ENCODE results near the gene DGKI.

The DGKI gene

GRCh38 chr7:137820677-137821420 lies 25.9 kb downstream of the DGKI start:
- H3K9me3 ChIP-seq (ENCODE audit: insufficient read depth, low read depth, low read length): no peaks in the 10 kb centered on the region
- no CpG with 5 or more reads among the region's 8 CpGs for WGBS (ENCODE audit: extremely low coverage, insufficient coverage, insufficient read length)
- no peak for DNase-seq
- no peaks in the 10 kb centered on the region for H3K79me2 ChIP-seq (ENCODE audit: control insufficient read depth, insufficient read depth, low read length, poor library complexity)
- H3K4me2 ChIP-seq (ENCODE audit: low read length): no peak overlapping the region
- H2BK5ac ChIP-seq (ENCODE audit: low read depth, low read length, poor library complexity): no peak overlapping the region
- H3K4ac ChIP-seq (ENCODE audit: low read depth, low read length): no peak overlapping the region
- H4K8ac ChIP-seq (ENCODE audit: low read depth, low read length): no peak overlapping the region
- no peaks in the 10 kb centered on the region for H3K4me1 ChIP-seq (ENCODE audit: control insufficient read depth in 1 of 2, insufficient read depth in 2 of 2, low read length in 2 of 2)
- no peaks in the 10 kb centered on the region for H3K27me3 ChIP-seq (ENCODE audit: insufficient read depth, low read length)
- no peak overlapping the region for H3K27ac ChIP-seq (ENCODE audit: low read depth, low read length)
- H2AK5ac ChIP-seq (ENCODE audit: low read length): no peak overlapping the region
- H3K18ac ChIP-seq (ENCODE audit: low read length): no peak overlapping the region
- H3K9ac ChIP-seq (ENCODE audit: low read length): no peak overlapping the region
- H3K4me3 ChIP-seq (ENCODE audit: low read depth, low read length): no peak overlapping the region
- no peak overlapping the region for H2AFZ ChIP-seq (ENCODE audit: insufficient read depth, low read length, poor library complexity)
- no peak overlapping the region for H4K12ac ChIP-seq (ENCODE audit: low read depth, low read length)
- no peak overlapping the region for H2BK120ac ChIP-seq (ENCODE audit: insufficient read depth, low read length, poor library complexity)
- no peak overlapping the region for H2BK12ac ChIP-seq (ENCODE audit: low read length)
- no peaks in the 10 kb centered on the region for H3K36me3 ChIP-seq (ENCODE audit: control insufficient read depth in 1 of 2, insufficient read depth in 2 of 2, low read length in 2 of 2)
- H3K79me1 ChIP-seq (ENCODE audit: low read length): no peaks in the 10 kb centered on the region
- no peak overlapping the region for H4K91ac ChIP-seq (ENCODE audit: low read depth, low read length)
- no peak overlapping the region for H3K14ac ChIP-seq (ENCODE audit: low read length)
- H3K23ac ChIP-seq (ENCODE audit: low read length): no peak overlapping the region

GRCh38 chr7:137820156-137820555 lies 26.6 kb downstream of the DGKI start:
- Histone ChIP-seq H3K4me2 (ENCODE audit: low read length) (no peak overlapping the region), H3K4me1 (ENCODE audit: control insufficient read depth in 1 of 2, insufficient read depth in 2 of 2, low read length in 2 of 2) (no peaks in the 10 kb centered on the region), H3K27ac (ENCODE audit: low read depth, low read length) (no peak overlapping the region), H2BK120ac (ENCODE audit: insufficient read depth, low read length, poor library complexity) (no peak overlapping the region), H3K79me1 (ENCODE audit: low read length) (no peaks in the 10 kb centered on the region), H3K27me3 (ENCODE audit: insufficient read depth, low read length) (no peaks in the 10 kb centered on the region), H3K18ac (ENCODE audit: low read length) (no peak overlapping the region), H3K9me3 (ENCODE audit: insufficient read depth, low read depth, low read length) (no peaks in the 10 kb centered on the region), H2AK5ac (ENCODE audit: low read length) (no peak overlapping the region), H2AFZ (ENCODE audit: insufficient read depth, low read length, poor library complexity) (no peak overlapping the region), H2BK5ac (ENCODE audit: low read depth, low read length, poor library complexity) (no peak overlapping the region), H3K36me3 (ENCODE audit: control insufficient read depth in 1 of 2, insufficient read depth in 2 of 2, low read length in 2 of 2) (no peaks in the 10 kb centered on the region), H3K14ac (ENCODE audit: low read length) (no peak overlapping the region), H3K4ac (ENCODE audit: low read depth, low read length) (no peak overlapping the region), H3K9ac (ENCODE audit: low read length) (no peak overlapping the region), H2BK12ac (ENCODE audit: low read length) (no peak overlapping the region), H4K12ac (ENCODE audit: low read depth, low read length) (no peak overlapping the region), H3K4me3 (ENCODE audit: low read depth, low read length) (no peak overlapping the region), H3K23ac (ENCODE audit: low read length) (no peak overlapping the region), H4K91ac (ENCODE audit: low read depth, low read length) (no peak overlapping the region), H3K79me2 (ENCODE audit: control insufficient read depth, insufficient read depth, low read length, poor library complexity) (no peaks in the 10 kb centered on the region), H4K8ac (ENCODE audit: low read depth, low read length) (no peak overlapping the region)
- no peak for DNase-seq
- no CpG with 5 or more reads among the region's 2 CpGs for WGBS (ENCODE audit: extremely low coverage, insufficient coverage, insufficient read length)

- H3K36me3 ChIP-seq (ENCODE audit: control insufficient read depth in 1 of 2, insufficient read depth in 2 of 2, low read length in 2 of 2): no peaks in the 10 kb centered on the region
- no peak overlapping the region for H3K4me3 ChIP-seq (ENCODE audit: low read depth, low read length)
- no peak overlapping the region for H3K4ac ChIP-seq (ENCODE audit: low read depth, low read length)
- H2BK12ac ChIP-seq (ENCODE audit: low read length): no peak overlapping the region
- no peak overlapping the region for H3K27ac ChIP-seq (ENCODE audit: low read depth, low read length)
- H2BK120ac ChIP-seq (ENCODE audit: insufficient read depth, low read length, poor library complexity): no peak overlapping the region
- no peak overlapping the region for H4K12ac ChIP-seq (ENCODE audit: low read depth, low read length)
- no peak overlapping the region for H2BK5ac ChIP-seq (ENCODE audit: low read depth, low read length, poor library complexity)
- no peaks in the 10 kb centered on the region for H3K79me1 ChIP-seq (ENCODE audit: low read length)
- H3K14ac ChIP-seq (ENCODE audit: low read length): no peak overlapping the region
- H4K91ac ChIP-seq (ENCODE audit: low read depth, low read length): no peak overlapping the region
- no peak overlapping the region for H3K23ac ChIP-seq (ENCODE audit: low read length)
- no peak overlapping the region for H3K18ac ChIP-seq (ENCODE audit: low read length)
- no peak overlapping the region for H4K8ac ChIP-seq (ENCODE audit: low read depth, low read length)
- no peak overlapping the region for H3K4me2 ChIP-seq (ENCODE audit: low read length)
- no peak for DNase-seq
- H2AK5ac ChIP-seq (ENCODE audit: low read length): no peak overlapping the region
- no CpG with 5 or more reads among the region's 2 CpGs for WGBS (ENCODE audit: extremely low coverage, insufficient coverage, insufficient read length)
- H3K79me2 ChIP-seq (ENCODE audit: control insufficient read depth, insufficient read depth, low read length, poor library complexity): no peaks in the 10 kb centered on the region
- no peak overlapping the region for H3K9ac ChIP-seq (ENCODE audit: low read length)
- no peaks in the 10 kb centered on the region for H3K4me1 ChIP-seq (ENCODE audit: control insufficient read depth in 1 of 2, insufficient read depth in 2 of 2, low read length in 2 of 2)
- H2AFZ ChIP-seq (ENCODE audit: insufficient read depth, low read length, poor library complexity): no peak overlapping the region
- H3K9me3 ChIP-seq (ENCODE audit: insufficient read depth, low read depth, low read length): no peaks in the 10 kb centered on the region
- no peaks in the 10 kb centered on the region for H3K27me3 ChIP-seq (ENCODE audit: insufficient read depth, low read length)
Observed at GRCh38 chr7:137818036-137818435, 28.7 kb downstream of the DGKI start.

GRCh38 chr7:137816696-137817320 lies 30.0 kb downstream of the DGKI start:
- no CpG with 5 or more reads among the region's 5 CpGs for WGBS (ENCODE audit: extremely low coverage, insufficient coverage, insufficient read length)
- no peak overlapping the region for H4K12ac ChIP-seq (ENCODE audit: low read depth, low read length)

More at GRCh38 chr7:137816696-137817320, 30.0 kb downstream of the DGKI start:
- Histone ChIP-seq H3K79me2 (ENCODE audit: control insufficient read depth, insufficient read depth, low read length, poor library complexity) (no peaks in the 10 kb centered on the region), H3K9me3 (ENCODE audit: insufficient read depth, low read depth, low read length) (no peaks in the 10 kb centered on the region), H3K9ac (ENCODE audit: low read length) (no peak overlapping the region), H3K23ac (ENCODE audit: low read length) (no peak overlapping the region), H3K14ac (ENCODE audit: low read length) (no peak overlapping the region), H3K79me1 (ENCODE audit: low read length) (no peaks in the 10 kb centered on the region), H3K27me3 (ENCODE audit: insufficient read depth, low read length) (no peaks in the 10 kb centered on the region), H2AK5ac (ENCODE audit: low read length) (no peak overlapping the region), H3K4me2 (ENCODE audit: low read length) (no peak overlapping the region), H3K4ac (ENCODE audit: low read depth, low read length) (no peak overlapping the region), H2AFZ (ENCODE audit: insufficient read depth, low read length, poor library complexity) (no peak overlapping the region), H2BK12ac (ENCODE audit: low read length) (no peak overlapping the region), H2BK5ac (ENCODE audit: low read depth, low read length, poor library complexity) (no peak overlapping the region), H2BK120ac (ENCODE audit: insufficient read depth, low read length, poor library complexity) (no peak overlapping the region), H3K4me3 (ENCODE audit: low read depth, low read length) (no peak overlapping the region), H3K27ac (ENCODE audit: low read depth, low read length) (no peak overlapping the region), H3K36me3 (ENCODE audit: control insufficient read depth in 1 of 2, insufficient read depth in 2 of 2, low read length in 2 of 2) (no peaks in the 10 kb centered on the region), H3K4me1 (ENCODE audit: control insufficient read depth in 1 of 2, insufficient read depth in 2 of 2, low read length in 2 of 2) (no peaks in the 10 kb centered on the region), H3K18ac (ENCODE audit: low read length) (no peak overlapping the region), H4K8ac (ENCODE audit: low read depth, low read length) (no peak overlapping the region), H4K91ac (ENCODE audit: low read depth, low read length) (no peak overlapping the region)
- peak in 1 of 2 donors; percentile 12 for DNase-seq

Data from trophoblast cell (in vitro differentiated cells and primary cell).